ENCODE results near the gene VPS37C.

Gene VPS37C

DNA sequence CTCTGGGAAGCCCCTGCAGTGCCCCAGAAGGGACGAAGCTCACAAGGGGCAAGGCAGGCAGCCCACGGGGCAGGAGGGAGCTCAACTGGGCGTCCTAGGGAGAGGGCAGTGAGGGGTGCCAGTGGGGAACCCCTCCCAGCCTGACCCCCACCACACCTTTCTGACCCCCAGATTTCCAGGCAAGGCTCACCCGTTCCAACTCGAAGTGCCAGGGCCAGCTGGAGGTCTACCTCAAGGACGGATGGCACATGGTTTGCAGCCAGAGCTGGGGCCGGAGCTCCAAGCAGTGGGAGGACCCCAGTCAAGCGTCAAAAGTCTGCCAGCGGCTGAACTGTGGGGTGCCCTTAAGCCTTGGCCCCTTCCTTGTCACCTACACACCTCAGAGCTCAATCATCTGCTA is 43.2 kb downstream of the VPS37C start:
- no peak for DNase-seq (ENCODE audit: low read depth, low spot score)

GRCh38 chr11:61117168-61117520 is 44.1 kb downstream of the VPS37C start:
- DNase-seq (ENCODE audit: low read depth, low spot score), result no peak

GRCh38 chr11:61116426-61117167 is 44.6 kb downstream of the VPS37C start:
- DNase-seq (ENCODE audit: low read depth, low spot score), result no peak

GRCh38 chr11:61115498-61116224 is 45.6 kb downstream of the VPS37C start:
- no peak for DNase-seq (ENCODE audit: low read depth, low spot score)

GRCh38 chr11:61114913-61115312 is 46.3 kb downstream of the VPS37C start:
- DNase-seq (ENCODE audit: low read depth, low spot score), result no peak

- DNase-seq (ENCODE audit: low read depth, low spot score), result no peak
These were observed 48.0 kb downstream of the VPS37C start for GRCh38 chr11:61113201-61113600.

GRCh38 chr11:61112575-61112974 is 48.7 kb downstream of the VPS37C start:
- DNase-seq (ENCODE audit: low read depth, low spot score), result no peak

- no peak for DNase-seq (ENCODE audit: low read depth, low spot score)
These were observed 49.3 kb downstream of the VPS37C start for GRCh38 chr11:61111786-61112517.

GRCh38 chr11:61111050-61111435 is 50.2 kb downstream of the VPS37C start:
- no peak for DNase-seq (ENCODE audit: low read depth, low spot score)

DNA sequence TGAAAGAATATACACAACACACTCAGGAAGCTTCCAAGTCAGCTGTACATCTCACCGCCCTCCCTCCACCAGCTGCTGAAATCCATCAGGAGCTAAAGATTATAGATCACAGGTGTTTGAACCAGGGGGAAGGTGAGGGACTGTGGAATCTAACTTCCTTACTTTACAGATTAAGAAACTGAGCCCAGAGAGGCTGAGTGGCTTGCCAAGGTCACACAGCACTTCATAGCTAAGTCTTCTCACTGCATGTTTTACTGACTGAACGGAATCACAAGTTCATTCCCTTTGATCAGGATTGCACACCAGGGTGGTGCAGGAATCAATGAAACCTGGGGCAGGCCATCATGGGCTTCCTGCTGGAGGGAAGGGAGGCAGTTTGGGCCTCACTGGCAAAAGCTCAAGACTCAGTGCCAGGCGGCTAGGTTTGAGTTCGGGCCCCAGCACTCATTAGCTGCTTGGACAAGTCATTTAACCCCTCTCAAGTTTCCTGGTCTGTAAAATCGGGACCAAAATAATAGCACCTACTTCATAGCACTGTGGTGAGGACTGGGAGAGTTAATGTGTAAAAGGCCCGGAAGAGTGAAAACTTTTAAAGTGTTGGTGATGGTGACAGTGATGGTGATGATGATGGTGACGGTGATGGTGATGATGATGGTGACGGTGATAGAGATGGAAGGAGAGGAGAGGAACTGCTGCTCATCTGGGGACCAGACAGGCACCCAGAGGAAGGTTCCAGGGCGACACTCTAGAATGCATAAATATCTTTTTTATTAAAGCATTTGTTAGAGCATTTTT is 50.8 kb downstream of the VPS37C start:
- DNase-seq (ENCODE audit: low read depth, low spot score), result no peak

DNA sequence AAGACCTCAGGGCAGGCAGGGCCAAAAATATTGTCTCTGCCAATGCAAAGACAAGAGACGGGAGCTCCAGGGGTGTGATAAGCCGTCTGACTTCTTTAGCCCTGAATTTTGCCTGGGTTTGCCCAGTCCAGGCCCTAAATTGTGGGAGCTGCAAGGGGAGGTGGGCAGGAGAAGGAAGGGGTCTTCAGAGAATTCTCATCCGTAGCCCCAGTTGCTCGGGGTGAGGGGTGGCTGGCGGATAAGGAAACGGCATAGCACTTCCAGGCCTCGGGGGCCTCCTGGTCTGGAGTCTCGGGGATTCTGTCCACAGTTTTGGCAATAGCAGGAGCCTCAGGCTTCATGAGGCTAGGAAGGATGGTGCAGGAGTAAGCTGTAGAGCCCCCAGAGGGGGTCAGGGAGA is 51.6 kb downstream of the VPS37C start:
- no peak for DNase-seq (ENCODE audit: low read depth, low spot score)

GRCh38 chr11:61108847-61109585 is 52.2 kb downstream of the VPS37C start:
- no peak for DNase-seq (ENCODE audit: low read depth, low spot score)

DNA sequence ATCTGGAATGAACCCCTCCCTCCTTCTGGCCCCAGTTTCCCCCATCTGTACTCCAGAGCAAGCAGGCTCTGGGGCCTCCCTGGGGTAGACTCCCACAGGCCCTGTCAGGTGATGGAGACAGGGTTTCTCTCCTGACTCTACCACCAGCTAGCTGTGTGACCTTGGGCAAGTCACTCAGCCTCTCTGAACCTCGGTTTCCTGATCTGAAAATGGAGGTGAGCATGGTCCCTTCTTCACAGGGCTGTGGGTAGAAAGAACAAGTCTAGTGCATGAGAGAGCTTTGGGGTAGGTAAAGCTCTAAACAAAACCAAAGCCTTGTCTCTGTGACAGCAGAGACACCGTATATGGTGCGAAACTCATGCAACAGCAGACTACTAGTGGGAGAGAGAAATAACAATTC is 53.3 kb downstream of the VPS37C start:
- DNase-seq (ENCODE audit: low read depth, low spot score), result no peak

DNA sequence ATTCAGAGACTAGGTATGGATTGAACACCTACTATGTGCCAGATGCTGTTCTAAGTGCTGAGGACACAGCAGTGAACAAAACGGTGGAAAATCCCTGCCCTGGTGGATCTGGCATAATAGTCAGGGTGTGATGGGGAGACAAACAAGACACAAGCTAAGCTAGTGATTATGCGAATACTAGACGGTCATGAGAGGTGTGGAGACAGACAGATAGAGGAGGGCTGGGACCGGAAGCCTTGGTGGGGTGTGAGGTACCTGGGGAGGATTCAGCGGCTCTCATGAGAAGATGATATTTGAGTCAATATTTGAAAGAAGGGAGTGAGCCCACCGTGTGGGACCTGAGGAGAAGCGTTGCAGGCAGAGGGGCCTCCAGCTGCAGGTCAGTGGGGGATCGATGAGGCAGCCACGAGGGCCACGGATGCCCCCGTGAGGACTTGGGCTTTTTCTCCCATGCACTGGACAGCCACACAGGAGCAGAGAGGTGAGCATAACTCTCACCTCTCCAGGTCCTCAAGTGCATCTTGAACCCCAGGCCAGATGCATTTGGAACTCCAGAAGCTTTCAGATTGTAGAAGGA is 54.2 kb downstream of the VPS37C start:
- no peak for DNase-seq (ENCODE audit: low read depth, low spot score)

GRCh38 chr11:61106296-61106695 is 54.9 kb downstream of the VPS37C start:
- no peak for DNase-seq (ENCODE audit: low read depth, low spot score)

- DNase-seq (ENCODE audit: low read depth, low spot score), result no peak
These were observed 56.3 kb downstream of the VPS37C start for GRCh38 chr11:61104963-61105362.

- no peak for DNase-seq (ENCODE audit: low read depth, low spot score)
These were observed 57.3 kb downstream of the VPS37C start for GRCh38 chr11:61103851-61104423.

- DNase-seq (ENCODE audit: low read depth, low spot score), result no peak
These were observed 58.3 kb downstream of the VPS37C start for GRCh38 chr11:61102667-61103571.

GRCh38 chr11:61098778-61099177 is 62.4 kb downstream of the VPS37C start:
- DNase-seq (ENCODE audit: low read depth, low spot score), result no peak
